Endodermal cell (in vitro differentiated cells): ENCODE measurements around the gene NOL6. TPM values are rescaled to one million over a fixed set of nuclear protein-coding genes. Genes with fewer than 3 reads are reported as not detected.

Source experiments
- DNase-seq: peaks from one replicate; pipeline ENCODE4 v3.0.0-alpha.2; 2017
- H3K27ac ChIP-seq: 2 replicates; pipeline ENCODE4 v1.5.1; 2013; ENCODE audit warnings: mild to moderate bottlenecking, low read depth, low read length, moderate library complexity
- H3K27me3 ChIP-seq: 2 replicates; pipeline ENCODE4 v1.6.1; 2013; ENCODE audit warnings: mild to moderate bottlenecking, low read length, moderate library complexity; ENCODE audit not compliant: insufficient read depth, control insufficient read depth, poor library complexity, severe bottlenecking
- H3K36me3 ChIP-seq: 2 replicates; pipeline ENCODE4 v1.7.0; 2013; ENCODE audit warnings: mild to moderate bottlenecking, low read length, moderate library complexity; ENCODE audit not compliant: control insufficient read depth, insufficient read depth
- H3K4me1 ChIP-seq: one replicate; pipeline ENCODE4 v1.7.0; 2013; ENCODE audit warnings: low read length; ENCODE audit not compliant: control insufficient read depth, insufficient read depth
- H3K4me3 ChIP-seq: 2 replicates; pipeline ENCODE4 v1.5.1; 2013; ENCODE audit warnings: mild to moderate bottlenecking, low read length, moderate library complexity
- H3K9ac ChIP-seq: 2 replicates; pipeline ENCODE4 v1.6.1; 2013; ENCODE audit warnings: mild to moderate bottlenecking, low read length, moderate library complexity; ENCODE audit not compliant: poor library complexity, severe bottlenecking; ENCODE audit errors: extremely low read depth
- H3K9me3 ChIP-seq: 2 replicates; pipeline ENCODE4 v1.6.1; 2013; ENCODE audit warnings: mild to moderate bottlenecking, low read length, moderate library complexity; ENCODE audit not compliant: control insufficient read depth
- H3K27ac Mint-ChIP-seq: 2 replicates; pipeline ENCODE4 v1.8.0; 2020; ENCODE audit warnings: mixed read lengths
- H3K27me3 Mint-ChIP-seq: 2 replicates; pipeline ENCODE4 v1.8.0; 2021; ENCODE audit warnings: mild to moderate bottlenecking, mixed read lengths; ENCODE audit not compliant: insufficient read depth
- H3K36me3 Mint-ChIP-seq: 2 replicates; pipeline ENCODE4 v1.8.0; 2020; ENCODE audit warnings: low read depth, mixed read lengths
- H3K4me1 Mint-ChIP-seq: 2 replicates; pipeline ENCODE4 v1.8.0; 2020; ENCODE audit warnings: mixed read lengths
- H3K4me3 Mint-ChIP-seq: 2 replicates; pipeline ENCODE4 v1.8.0; 2020; ENCODE audit warnings: mild to moderate bottlenecking, moderate library complexity, mixed read lengths
- H3K9me3 Mint-ChIP-seq: 2 replicates; pipeline ENCODE4 v1.8.0; 2020; ENCODE audit warnings: mild to moderate bottlenecking, mixed read lengths
- CTCF ChIP-seq: fragments of 200-600 bp; sonication (generic); conservative IDR thresholded peaks from 2 replicates; pipeline ENCODE4 v1.5.0; 2021; ENCODE audit warnings: antibody characterized with exemption, mild to moderate bottlenecking
- WGBS, 2 experiments: methylation state at CpG; one replicate each; pipeline versions ENCODE4 v1.1.5 to v1.1.7; 2013; ENCODE audit warnings: missing lambda C conversion rate in 2 of 2, mixed read lengths in 1 of 2; ENCODE audit not compliant: insufficient coverage in 1 of 2, insufficient read length in 1 of 2; 5-methylcytosine and 5-hydroxymethylcytosine counted together
- total RNA-seq, 2 donors: library from RNA; stranded (reverse); fragmentation: NEBNext Ultra II Directional in 1 of 2; extraction: Animal tissue kit (Norgen Biotek cat#: 25700) in 1 of 2; gene quantifications; 2 replicates in 1 of 2; 3 replicates in 1 of 2; pipeline ENCODE4 v1.2.1, GENCODE V29; 2021

Gene NOL6
- total RNA-seq, 2 donors from 2014 or later, result 34.2 to 34.6 TPM

GRCh38 chr9:33463151-33463550 is 10.6 kb downstream of the NOL6 start:
- Histone ChIP-seq H3K4me3 (no peak overlapping the region), H3K27me3 (no peaks in the 10 kb centered on the region), H3K36me3 (peaks cover 61% of the 10 kb centered on the region), H3K9ac (no peak overlapping the region), H3K27ac (no peak overlapping the region), H3K4me1 (no peaks in the 10 kb centered on the region), H3K9me3 (no peaks in the 10 kb centered on the region)
- no peaks in the 10 kb centered on the region for H3K9me3 Mint-ChIP-seq
- H3K27me3 Mint-ChIP-seq, result no peaks in the 10 kb centered on the region
- 92 to 100% methylated on average over 9 to 15 of the region's 15 CpGs for WGBS, 2 experiments
- peaks cover 45% of the 10 kb centered on the region for H3K36me3 Mint-ChIP-seq
- no peak overlapping the region for H3K27ac Mint-ChIP-seq
- DNase-seq, result no peak
- no peak overlapping the region for H3K4me3 Mint-ChIP-seq
- peaks cover 7% of the 10 kb centered on the region for H3K4me1 Mint-ChIP-seq
- no peak for TF ChIP-seq CTCF

- H3K4me3 ChIP-seq, result no peak overlapping the region
- Mint-ChIP-seq H3K27ac (no peak overlapping the region), H3K27me3 (no peaks in the 10 kb centered on the region), H3K9me3 (no peaks in the 10 kb centered on the region), H3K36me3 (peaks cover 38% of the 10 kb centered on the region), H3K4me1 (peaks cover 7% of the 10 kb centered on the region), H3K4me3 (no peak overlapping the region)
- H3K36me3 ChIP-seq, result peaks cover 56% of the 10 kb centered on the region
- H3K9ac ChIP-seq, result no peak overlapping the region
- DNase-seq, result no peak
- no peaks in the 10 kb centered on the region for H3K27me3 ChIP-seq
- H3K4me1 ChIP-seq, result no peaks in the 10 kb centered on the region
- TF ChIP-seq CTCF, result no peak
- WGBS, 2 experiments, result 92 to 100% methylated on average over 3 of the region's 3 CpGs
- H3K9me3 ChIP-seq, result no peaks in the 10 kb centered on the region
- no peak overlapping the region for H3K27ac ChIP-seq
These were observed 12.2 kb downstream of the NOL6 start for GRCh38 chr9:33461492-33461891.

GRCh38 chr9:33460854-33461253 is 12.9 kb downstream of the NOL6 start:
- no peak overlapping the region for H3K4me3 Mint-ChIP-seq
- no peak overlapping the region for H3K4me3 ChIP-seq
- H3K4me1 ChIP-seq, result no peaks in the 10 kb centered on the region
- TF ChIP-seq CTCF, result no peak
- no peaks in the 10 kb centered on the region for H3K9me3 Mint-ChIP-seq
- no peaks in the 10 kb centered on the region for H3K9me3 ChIP-seq
- H3K27ac Mint-ChIP-seq, result no peak overlapping the region
- peaks cover 7% of the 10 kb centered on the region for H3K4me1 Mint-ChIP-seq
- H3K9ac ChIP-seq, result no peak overlapping the region
- peaks cover 33% of the 10 kb centered on the region for H3K36me3 Mint-ChIP-seq
- 95 to 100% methylated on average over 10 of the region's 10 CpGs for WGBS, 2 experiments
- DNase-seq, result no peak
- H3K27me3 Mint-ChIP-seq, result no peaks in the 10 kb centered on the region
- no peaks in the 10 kb centered on the region for H3K27me3 ChIP-seq
- peaks cover 49% of the 10 kb centered on the region for H3K36me3 ChIP-seq
- H3K27ac ChIP-seq, result no peak overlapping the region
